ENCODE data around the gene KANSL3.

The KANSL3 gene

GRCh38 chr2:96608469-96609455, 29.4 kb downstream of the KANSL3 start:
- H3K4me3 ChIP-seq (ENCODE audit: low read depth, low read length), result no peak overlapping the region

DNA sequence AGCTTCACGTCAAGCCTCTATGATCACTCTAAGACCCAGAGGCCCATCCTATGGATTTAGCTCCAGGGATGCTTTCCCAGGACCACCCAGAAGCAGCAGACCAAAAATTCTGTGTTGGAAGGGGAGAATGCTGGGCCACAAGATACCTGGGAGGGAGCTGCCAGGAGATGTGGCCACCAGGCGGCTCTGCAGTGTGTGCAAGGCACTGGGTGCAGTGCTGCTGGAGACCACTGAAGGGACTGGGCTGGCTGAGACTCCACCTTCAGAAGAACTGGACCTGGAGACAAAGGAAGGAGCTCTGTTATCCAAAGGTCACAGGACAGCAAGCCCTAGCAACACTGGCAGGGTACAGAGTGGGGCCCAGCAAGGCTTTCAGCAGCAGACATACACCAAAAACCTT, 34.0 kb downstream of the KANSL3 start:
- no peak overlapping the region for H3K4me3 ChIP-seq (ENCODE audit: low read depth, low read length)

DNA sequence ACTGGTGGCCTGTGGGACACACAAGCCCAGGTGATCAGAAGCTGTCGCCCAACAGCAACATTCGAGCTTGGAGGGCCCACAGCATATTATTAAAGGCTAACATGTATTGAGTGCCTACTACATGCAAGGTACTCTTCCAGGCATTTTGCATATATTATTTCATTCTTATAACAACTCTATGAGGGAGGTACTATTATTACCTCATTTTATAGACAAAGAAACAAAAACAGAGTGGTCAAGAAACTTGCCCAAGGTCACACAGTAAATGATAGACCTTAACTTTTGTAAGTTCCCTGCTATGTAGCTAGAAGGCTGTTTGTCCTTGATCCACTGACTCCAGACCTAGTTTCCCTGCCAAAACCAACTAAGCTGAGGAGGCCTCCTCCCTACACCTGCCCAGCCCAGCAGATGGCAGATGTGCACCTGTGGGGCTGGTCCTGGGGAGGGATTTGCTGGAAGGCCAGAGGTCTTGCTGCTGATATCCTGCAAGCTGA, 35.7 kb downstream of the KANSL3 start:
- no peak overlapping the region for H3K4me3 ChIP-seq (ENCODE audit: low read depth, low read length)

GRCh38 chr2:96601382-96602292, 36.5 kb downstream of the KANSL3 start:
- no peak overlapping the region for H3K4me3 ChIP-seq (ENCODE audit: low read depth, low read length)

GRCh38 chr2:96599941-96600340, 38.2 kb downstream of the KANSL3 start:
- H3K4me3 ChIP-seq (ENCODE audit: low read depth, low read length), result no peak overlapping the region

GRCh38 chr2:96596596-96596995, 41.5 kb downstream of the KANSL3 start:
- H3K4me3 ChIP-seq (ENCODE audit: low read depth, low read length), result no peak overlapping the region

DNA sequence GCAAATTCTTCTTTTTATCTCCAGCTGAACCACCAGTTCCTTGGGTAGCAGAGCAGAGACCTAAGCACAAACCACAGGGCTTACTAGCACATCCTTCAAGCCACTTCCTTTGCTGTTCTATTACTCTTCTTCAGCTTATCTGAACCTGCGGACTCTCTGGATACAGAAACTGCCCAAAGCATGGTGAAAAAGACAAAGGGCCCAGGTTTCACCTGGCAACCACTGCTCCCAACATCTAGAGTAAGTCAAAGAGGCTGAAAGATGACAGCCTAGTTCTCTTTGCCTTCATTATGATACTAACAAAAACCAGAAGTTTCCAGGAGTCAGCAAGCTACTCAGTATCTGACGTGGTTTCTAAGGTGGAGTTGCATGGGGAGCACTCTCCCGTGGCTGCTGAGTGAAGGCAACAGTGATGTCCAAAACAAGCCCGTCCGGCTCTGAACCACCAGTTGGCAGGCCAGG, 43.4 kb downstream of the KANSL3 start:
- H3K4me3 ChIP-seq (ENCODE audit: low read depth, low read length), result no peak overlapping the region

DNA sequence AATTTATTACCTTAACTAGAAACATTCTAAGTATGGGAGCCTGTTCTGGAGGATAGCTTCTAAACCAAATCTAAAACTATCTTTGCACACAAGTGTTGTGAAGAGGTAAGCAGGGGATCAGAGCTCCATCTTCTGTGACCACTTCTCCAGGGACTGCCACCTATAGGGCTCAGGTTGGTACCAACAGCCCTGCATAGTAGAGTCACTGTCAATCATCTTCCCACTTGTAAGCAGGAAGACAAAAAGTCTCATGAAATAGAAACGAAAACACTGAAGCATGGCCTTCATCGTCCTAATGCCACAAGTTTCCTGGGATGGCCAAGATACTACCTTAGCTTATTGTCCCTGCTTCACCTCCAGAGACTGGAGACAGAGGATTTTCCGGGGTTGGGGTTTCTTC, 43.8 kb downstream of the KANSL3 start:
- no peak overlapping the region for H3K4me3 ChIP-seq (ENCODE audit: low read depth, low read length)

DNA sequence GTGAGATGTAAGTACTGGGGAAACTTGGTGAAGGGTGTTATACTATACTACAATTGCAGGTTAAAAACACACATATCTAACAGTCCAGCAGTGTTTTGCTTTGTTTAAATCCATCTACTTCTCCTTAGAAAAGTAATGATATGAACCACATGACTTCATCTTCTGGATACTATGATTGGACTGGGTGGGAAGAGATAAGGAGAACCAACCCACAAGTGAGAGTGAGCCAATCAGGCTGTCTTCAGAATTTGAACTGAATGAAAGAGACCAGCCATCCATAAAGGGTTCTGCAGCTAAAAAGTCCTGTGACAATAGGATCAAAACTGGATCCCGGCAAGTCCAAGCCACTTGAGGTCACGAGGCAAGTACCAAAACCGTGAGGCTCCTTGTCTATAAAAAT, 46.6 kb downstream of the KANSL3 start:
- H3K4me3 ChIP-seq (ENCODE audit: low read depth, low read length), result no peak overlapping the region

GRCh38 chr2:96591054-96591453, 47.1 kb downstream of the KANSL3 start:
- H3K4me3 ChIP-seq (ENCODE audit: low read depth, low read length), result no peak overlapping the region

DNA sequence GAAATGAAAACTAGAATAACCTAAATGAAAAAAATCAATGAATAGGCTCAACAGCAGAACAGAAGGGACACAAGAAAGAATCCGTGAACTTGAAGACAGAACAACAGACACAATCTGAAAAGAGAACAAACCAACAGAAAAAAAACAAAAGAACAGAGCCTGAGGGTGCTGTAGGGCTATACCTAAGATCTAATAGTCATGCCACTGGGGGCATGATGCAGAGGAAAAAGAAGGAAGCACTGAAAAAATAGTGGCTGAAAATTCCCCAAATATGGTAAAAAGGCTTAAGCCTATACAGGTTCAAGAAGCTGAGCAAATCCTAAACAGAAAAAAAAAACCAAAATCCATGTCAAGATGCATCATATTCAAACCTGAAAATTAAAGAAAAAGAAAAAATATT, 50.3 kb downstream of the KANSL3 start:
- H3K4me3 ChIP-seq (ENCODE audit: low read depth, low read length), result no peak overlapping the region

- no peak overlapping the region for H3K4me3 ChIP-seq (ENCODE audit: low read depth, low read length)
Measured at GRCh38 chr2:96584017-96584416, 54.1 kb downstream of the KANSL3 start.

- H3K4me3 ChIP-seq (ENCODE audit: low read depth, low read length), result no peak overlapping the region
Measured at GRCh38 chr2:96580771-96581170, 57.3 kb downstream of the KANSL3 start.

DNA sequence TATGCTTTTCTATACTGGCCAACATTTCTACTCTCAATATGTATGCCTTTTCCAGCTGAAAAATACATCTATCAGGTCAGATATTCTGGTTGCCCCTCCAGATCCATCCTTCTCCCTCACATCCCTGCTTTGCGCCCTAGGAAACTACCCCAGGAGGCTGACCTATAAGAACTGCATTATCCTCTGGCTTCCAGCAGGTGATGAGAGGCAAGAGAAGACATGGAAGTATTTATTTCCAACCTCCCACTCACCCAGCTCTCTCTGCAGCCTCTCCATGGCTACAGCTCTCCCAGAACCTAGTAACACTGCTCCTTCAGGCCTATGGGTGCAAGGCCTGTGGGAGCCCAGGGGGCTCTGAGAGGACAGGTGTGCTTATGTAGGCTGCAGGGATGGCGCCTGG, 58.7 kb downstream of the KANSL3 start:
- no peak overlapping the region for H3K4me3 ChIP-seq (ENCODE audit: low read depth, low read length)

DNA sequence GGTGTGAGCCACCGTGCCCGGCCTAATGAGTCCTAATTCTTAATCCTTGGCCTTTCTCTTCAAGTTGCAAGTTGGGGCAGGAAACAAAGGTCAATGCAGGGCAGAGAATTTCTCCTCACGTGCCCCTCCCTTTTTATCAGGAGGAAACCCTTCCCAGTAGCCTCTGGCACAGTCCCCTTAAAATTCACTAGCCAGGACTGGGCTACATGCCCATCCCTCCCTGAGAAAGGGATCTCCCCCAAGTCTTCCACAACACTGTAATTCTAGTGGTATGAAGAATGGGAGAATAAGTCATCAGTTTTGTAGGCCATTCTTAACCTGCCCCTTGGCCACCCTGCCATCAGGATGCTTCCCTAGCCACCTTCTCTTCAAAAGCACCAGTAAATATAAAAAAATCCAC, 59.4 kb downstream of the KANSL3 start:
- H3K4me3 ChIP-seq (ENCODE audit: low read depth, low read length), result no peak overlapping the region

GRCh38 chr2:96577501-96577900, 60.6 kb downstream of the KANSL3 start:
- H3K4me3 ChIP-seq (ENCODE audit: low read depth, low read length), result no peak overlapping the region

GRCh38 chr2:96575785-96576456, 62.2 kb downstream of the KANSL3 start:
- H3K4me3 ChIP-seq (ENCODE audit: low read depth, low read length), result no peak overlapping the region

- H3K4me3 ChIP-seq (ENCODE audit: low read depth, low read length), result no peak overlapping the region
Measured at GRCh38 chr2:96574364-96574763, 63.7 kb downstream of the KANSL3 start.

DNA sequence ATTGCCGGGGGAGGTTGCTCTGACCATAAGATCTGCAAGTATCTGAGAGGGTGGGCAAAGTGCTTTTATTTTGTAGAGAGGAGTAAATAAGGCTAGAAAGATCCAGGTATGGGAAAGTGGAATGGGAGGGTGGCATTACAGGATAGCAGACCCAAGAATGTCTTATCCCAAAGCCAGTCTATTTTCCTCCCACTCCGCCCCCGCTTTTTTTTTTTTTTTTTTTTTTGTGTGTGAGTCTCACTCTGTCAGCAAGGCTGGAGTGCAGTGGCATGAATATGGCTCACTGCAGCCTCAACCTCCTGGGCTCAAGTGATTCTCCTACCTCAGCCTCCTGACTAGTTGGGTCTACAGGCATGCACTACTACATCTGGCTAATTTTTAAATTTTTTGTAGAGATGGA, 70.0 kb downstream of the KANSL3 start:
- no peak overlapping the region for H3K4me3 ChIP-seq (ENCODE audit: low read depth, low read length)

GRCh38 chr2:96565111-96565510, 73.0 kb downstream of the KANSL3 start:
- no peak overlapping the region for H3K4me3 ChIP-seq (ENCODE audit: low read depth, low read length)

DNA sequence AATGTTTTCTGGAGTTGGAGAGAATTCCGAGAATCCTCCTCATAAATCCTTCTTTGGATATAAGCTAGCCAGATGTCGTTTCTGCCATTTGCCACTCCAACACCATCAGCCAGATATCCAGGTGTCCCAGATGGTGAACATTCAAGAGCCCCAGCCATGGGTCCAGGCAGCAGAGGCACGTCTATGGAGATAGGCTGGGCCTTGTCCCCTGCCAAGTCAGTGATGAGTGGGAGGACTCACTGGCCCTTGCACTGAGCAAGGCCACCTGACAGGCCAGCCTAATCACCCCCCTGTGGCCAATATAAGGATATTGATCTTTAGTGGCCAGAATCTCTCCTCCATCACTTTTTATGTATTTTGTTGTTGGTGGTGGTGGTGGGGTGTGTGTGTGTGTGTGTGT, 73.5 kb downstream of the KANSL3 start:
- no peak overlapping the region for H3K4me3 ChIP-seq (ENCODE audit: low read depth, low read length)
